ENCODE measurements around the gene MGLL. TPM values are rescaled to one million over a fixed set of nuclear protein-coding genes. Genes with fewer than 3 reads are reported as not detected.

MGLL gene
- total RNA-seq, 4 donors from 2014 or later = 37.9 to 54.3 (median 45.2) TPM

DNA sequence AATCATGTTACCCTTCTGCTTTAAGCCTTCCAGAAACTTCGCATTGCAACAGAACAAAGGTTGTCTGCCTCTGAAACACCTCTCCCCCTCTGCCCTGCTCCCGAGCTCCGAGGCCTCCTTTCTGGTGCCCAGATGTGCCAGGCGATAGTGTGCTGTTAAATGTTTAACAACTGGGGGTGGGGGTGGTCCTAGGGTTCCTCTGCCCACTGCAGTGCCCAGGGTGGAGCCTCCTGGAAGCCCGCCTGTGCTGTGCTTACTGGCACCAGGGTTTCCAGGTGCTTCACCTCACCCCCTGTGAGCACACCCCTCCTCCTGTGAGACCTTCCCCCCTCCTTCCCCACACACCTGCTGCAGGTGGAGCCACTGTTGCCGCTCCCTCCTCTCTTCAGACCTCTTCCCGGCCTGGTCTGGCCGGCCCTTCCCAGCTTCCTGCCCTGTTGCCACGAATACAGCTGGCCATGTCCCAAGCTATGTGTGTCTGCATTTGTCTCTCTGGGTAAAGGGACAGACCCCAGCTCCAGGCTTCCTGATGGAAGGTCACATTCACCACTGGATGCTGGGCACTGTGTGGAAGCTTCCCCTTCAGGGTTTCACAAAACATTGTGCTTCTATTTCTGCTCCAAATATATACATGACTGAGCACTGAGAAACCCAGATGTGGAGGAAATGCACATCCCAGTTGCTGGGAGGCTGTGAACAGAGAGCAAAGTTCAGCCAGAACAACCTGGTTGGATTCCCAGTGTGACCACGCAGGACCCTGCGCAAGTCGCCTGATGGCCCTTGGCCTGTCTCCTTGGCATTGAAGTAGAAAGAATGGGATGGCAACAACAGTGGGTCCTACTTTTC, 37.2 kb downstream of the MGLL start:
- H3K4me1 ChIP-seq = peaks cover 54% of the 10 kb centered on the region
- no peak overlapping the region for H3K4me3 ChIP-seq
- no peaks in the 10 kb centered on the region for H3K27me3 ChIP-seq

DNA sequence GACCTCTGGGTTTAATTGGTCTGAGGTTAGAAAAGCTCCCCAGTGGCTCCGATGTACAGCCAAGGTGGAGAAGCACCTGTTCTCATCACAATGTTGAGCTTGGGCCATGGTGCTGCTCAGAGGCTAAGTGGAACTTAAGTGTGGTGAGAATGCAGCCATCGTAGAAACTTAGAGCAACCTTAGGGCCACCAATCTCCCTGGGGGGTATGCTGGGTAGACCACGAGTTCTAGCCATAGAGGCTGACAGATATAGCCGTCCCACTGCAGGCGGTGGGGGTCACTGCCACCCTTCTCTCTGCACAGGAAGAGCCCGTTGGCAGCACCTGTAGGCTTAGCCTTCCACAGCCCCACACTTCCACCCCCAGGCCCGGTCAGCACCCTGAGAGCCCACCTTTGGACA, 38.0 kb downstream of the MGLL start:
- 90% methylated on average over 7 of the region's 7 CpGs for WGBS
- TF ChIP-seq EP300 (IDR thresholded peaks at IDR 0.05) (no peak), POLR2A (IDR thresholded peaks at IDR 0.05) (no peak), POLR2AphosphoS5 (IDR thresholded peaks at IDR 0.05) (no peak)
- TF ChIP-seq, protein P1, sequence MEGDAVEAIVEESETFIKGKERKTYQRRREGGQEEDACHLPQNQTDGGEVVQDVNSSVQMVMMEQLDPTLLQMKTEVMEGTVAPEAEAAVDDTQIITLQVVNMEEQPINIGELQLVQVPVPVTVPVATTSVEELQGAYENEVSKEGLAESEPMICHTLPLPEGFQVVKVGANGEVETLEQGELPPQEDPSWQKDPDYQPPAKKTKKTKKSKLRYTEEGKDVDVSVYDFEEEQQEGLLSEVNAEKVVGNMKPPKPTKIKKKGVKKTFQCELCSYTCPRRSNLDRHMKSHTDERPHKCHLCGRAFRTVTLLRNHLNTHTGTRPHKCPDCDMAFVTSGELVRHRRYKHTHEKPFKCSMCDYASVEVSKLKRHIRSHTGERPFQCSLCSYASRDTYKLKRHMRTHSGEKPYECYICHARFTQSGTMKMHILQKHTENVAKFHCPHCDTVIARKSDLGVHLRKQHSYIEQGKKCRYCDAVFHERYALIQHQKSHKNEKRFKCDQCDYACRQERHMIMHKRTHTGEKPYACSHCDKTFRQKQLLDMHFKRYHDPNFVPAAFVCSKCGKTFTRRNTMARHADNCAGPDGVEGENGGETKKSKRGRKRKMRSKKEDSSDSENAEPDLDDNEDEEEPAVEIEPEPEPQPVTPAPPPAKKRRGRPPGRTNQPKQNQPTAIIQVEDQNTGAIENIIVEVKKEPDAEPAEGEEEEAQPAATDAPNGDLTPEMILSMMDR (IDR thresholded peaks at IDR 0.05) = no peak
- no peaks in the 10 kb centered on the region for H3K36me3 ChIP-seq
- no peaks in the 10 kb centered on the region for H3K9me3 ChIP-seq
- peaks cover 54% of the 10 kb centered on the region for H3K4me1 ChIP-seq
- no peaks in the 10 kb centered on the region for H3K27me3 ChIP-seq
- peak in 1 of 2 donors; percentile 65 for DNase-seq (ENCODE audit: low spot score in 2 of 2)
- no peak overlapping the region for H3K27ac ChIP-seq
- no peak overlapping the region for H3K4me3 ChIP-seq

More for the DNA sequence above, 37.2 kb downstream of the MGLL start:
- H3K36me3 ChIP-seq = no peaks in the 10 kb centered on the region
- no peak overlapping the region for H3K27ac ChIP-seq
- TF ChIP-seq POLR2A (IDR thresholded peaks at IDR 0.05) (no peak), EP300 (IDR thresholded peaks at IDR 0.05) (no peak), POLR2AphosphoS5 (IDR thresholded peaks at IDR 0.05) (no peak)
- TF ChIP-seq, protein P1 (IDR thresholded peaks at IDR 0.05) = no peak
- peak in 1 of 2 donors; percentile 63 for DNase-seq (ENCODE audit: low spot score in 2 of 2)
- H3K9me3 ChIP-seq = no peaks in the 10 kb centered on the region
- WGBS = 79% methylated on average over 12 of the region's 12 CpGs

DNA sequence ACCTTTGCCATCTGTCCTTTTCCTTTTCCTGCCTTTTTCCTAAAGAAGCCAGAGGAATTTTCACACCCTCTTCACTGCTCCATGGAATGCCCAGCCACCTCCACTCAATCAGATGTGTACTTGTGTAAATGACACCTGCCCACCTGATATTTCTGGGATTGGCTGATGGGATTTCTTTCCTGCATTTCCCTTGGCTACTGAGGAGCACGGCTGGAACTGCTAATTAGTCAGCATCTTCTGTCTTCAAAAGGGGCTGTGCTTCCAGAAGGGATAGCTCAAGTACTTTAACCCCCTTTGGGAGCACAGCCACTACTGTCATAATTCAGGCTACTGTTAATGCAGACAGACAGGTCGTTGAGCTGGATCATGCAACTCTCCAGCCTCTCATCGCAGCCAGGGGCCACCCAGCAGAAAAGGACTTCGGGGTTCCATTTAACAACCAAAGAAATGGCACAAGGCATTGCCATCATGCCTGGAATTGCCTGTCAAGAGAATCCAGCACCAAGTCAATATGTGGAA, 38.6 kb downstream of the MGLL start:
- H3K4me3 ChIP-seq = no peak overlapping the region
- H3K9me3 ChIP-seq = no peaks in the 10 kb centered on the region
- 80% methylated on average over 4 of the region's 4 CpGs for WGBS
- DNase-seq (ENCODE audit: low spot score in 2 of 2) = peak in 1 of 2 donors; percentile 28
- no peaks in the 10 kb centered on the region for H3K36me3 ChIP-seq
- no peak overlapping the region for H3K27ac ChIP-seq
- no peaks in the 10 kb centered on the region for H3K27me3 ChIP-seq
- peaks cover 49% of the 10 kb centered on the region for H3K4me1 ChIP-seq
- no peak for TF ChIP-seq EP300 (IDR thresholded peaks at IDR 0.05)
- TF ChIP-seq, protein P1 (IDR thresholded peaks at IDR 0.05) = no peak
- TF ChIP-seq POLR2A (IDR thresholded peaks at IDR 0.05) = no peak
- no peak for TF ChIP-seq POLR2AphosphoS5 (IDR thresholded peaks at IDR 0.05)

DNA sequence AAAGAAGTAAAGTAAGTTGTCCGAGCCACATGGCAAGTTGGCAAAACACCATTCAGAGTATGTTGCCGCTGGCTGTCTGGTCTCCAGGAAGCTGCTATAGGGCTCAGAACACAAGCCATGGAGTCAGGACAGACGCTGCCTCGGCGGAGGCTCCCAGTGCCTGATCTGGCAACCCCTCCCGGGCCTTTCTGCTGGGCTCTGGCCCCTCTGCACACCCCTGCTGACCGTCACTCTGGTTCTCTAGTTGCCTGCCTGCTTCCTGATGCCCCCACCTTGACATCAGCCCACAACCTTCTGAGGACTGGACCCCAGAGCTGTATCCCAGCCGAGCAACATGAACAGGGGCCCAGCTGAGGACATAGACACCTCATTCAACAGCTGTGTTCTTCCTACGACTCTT, 39.1 kb downstream of the MGLL start:
- WGBS = 86% methylated on average over 9 of the region's 9 CpGs
- Histone ChIP-seq H3K9me3 (no peaks in the 10 kb centered on the region), H3K27ac (no peak overlapping the region), H3K36me3 (no peaks in the 10 kb centered on the region), H3K4me1 (peaks cover 44% of the 10 kb centered on the region), H3K4me3 (no peak overlapping the region), H3K27me3 (no peaks in the 10 kb centered on the region)
- DNase-seq (ENCODE audit: low spot score in 2 of 2) = peak in 1 of 2 donors; percentile 55
- TF ChIP-seq POLR2A (IDR thresholded peaks at IDR 0.05) (no peak), POLR2AphosphoS5 (IDR thresholded peaks at IDR 0.05) (no peak), EP300 (IDR thresholded peaks at IDR 0.05) (no peak)
- TF ChIP-seq, protein P1 (IDR thresholded peaks at IDR 0.05) = no peak

DNA sequence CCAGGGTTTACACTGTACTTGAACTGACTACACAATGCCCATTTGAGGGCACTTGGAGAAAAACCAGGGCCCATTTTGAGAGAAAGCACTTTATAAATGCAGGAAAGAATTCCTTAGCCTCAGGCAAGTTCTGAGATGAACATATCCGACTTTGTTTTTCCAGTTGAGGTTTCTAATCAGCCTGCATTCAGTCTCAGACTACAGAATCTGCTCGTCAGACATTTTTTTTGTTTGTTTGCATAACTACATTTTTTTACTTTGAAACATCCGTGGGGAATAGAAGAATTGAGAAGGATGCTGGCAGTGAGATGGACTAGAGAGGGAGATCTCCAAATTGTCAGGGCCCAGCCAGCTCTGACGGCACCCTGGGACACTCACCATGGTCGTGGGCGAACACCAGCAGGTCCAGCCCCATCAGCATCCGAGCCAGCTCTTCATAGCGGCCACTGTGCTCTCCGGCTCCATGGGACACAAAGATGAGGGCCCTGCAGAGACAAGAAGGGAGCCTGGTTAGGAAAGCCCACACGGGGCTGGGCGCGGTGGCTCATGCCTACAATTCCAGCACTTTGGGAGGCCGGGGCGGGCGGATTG, 40.8 kb downstream of the MGLL start:
- no peaks in the 10 kb centered on the region for H3K9me3 ChIP-seq
- no peak for DNase-seq (ENCODE audit: low spot score in 2 of 2)
- no peak for TF ChIP-seq EP300 (IDR thresholded peaks at IDR 0.05)
- TF ChIP-seq POLR2A (IDR thresholded peaks at IDR 0.05) = no peak
- TF ChIP-seq, protein P1 (IDR thresholded peaks at IDR 0.05) = no peak
- no peak for TF ChIP-seq POLR2AphosphoS5 (IDR thresholded peaks at IDR 0.05)
- H3K27ac ChIP-seq = peak overlapping the region; percentile 27
- no peaks in the 10 kb centered on the region for H3K36me3 ChIP-seq
- no peaks in the 10 kb centered on the region for H3K27me3 ChIP-seq
- WGBS = 59% methylated on average over 15 of the region's 15 CpGs
- no peak overlapping the region for H3K4me3 ChIP-seq
- peaks cover 29% of the 10 kb centered on the region for H3K4me1 ChIP-seq

Measured in suprapubic skin (tissue), 4 donors.